ENCODE data around the gene MRTFA.

DNA sequence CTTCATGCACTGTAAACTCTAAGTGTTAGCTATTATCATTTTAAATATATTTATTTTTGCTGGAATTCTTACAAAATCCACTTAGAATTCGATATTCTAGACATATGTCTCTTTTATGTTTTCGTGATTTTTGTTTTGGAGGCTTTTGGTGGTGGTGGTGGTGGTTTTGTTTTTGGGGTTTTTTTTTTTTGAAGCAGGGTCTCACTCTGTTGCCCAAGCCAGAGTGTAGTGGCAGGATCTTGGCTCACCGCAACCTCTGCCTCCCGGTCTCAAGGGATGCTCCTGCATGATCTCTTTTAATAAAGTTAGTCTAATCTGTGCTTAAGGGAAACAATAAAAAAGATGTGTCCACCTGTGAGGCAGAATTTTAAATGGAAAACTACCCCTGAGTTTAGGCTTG is 117.7 kb downstream of the MRTFA start:
- TF ChIP-seq EP300 (IDR thresholded peaks at IDR 0.05; ENCODE audit: low read depth) (no peak), CTCF (IDR thresholded peaks at IDR 0.05) (no peak), POLR2A (IDR thresholded peaks at IDR 0.05) (no peak)
